ENCODE data around the gene DMPK.
"Not testable (repeated sequence)": the region's sequence is repeated elsewhere in the genome, so short reads cannot be mapped to it uniquely, and the experiment has no call there.

DMPK gene

GRCh38 chr19:45729800-45730290, 52.4 kb downstream of the DMPK start:
- Histone ChIP-seq H3K27me3 (ENCODE audit: insufficient read depth, low read depth) (no peaks in the 10 kb centered on the region), H3K36me3 (ENCODE audit: insufficient read depth) (no peaks in the 10 kb centered on the region), H4K20me1 (ENCODE audit: insufficient read depth) (no peaks in the 10 kb centered on the region), H3K27ac (peak overlapping the region; percentile 5; the same call in 1 of the 2 replicates), H3K4me3 (IDR thresholded peaks at IDR 0.05; ENCODE audit: insufficient read depth, low read depth, low read length) (no peak overlapping the region), H2AFZ (ENCODE audit: low read depth) (no peak overlapping the region), H3K79me2 (ENCODE audit: insufficient read depth, low read depth) (peaks cover 57% of the 10 kb centered on the region), H3K4me2 (peak overlapping the region; percentile 97), H3K4me1 (ENCODE audit: low read depth, poor library complexity, severe bottlenecking) (peaks cover 28% of the 10 kb centered on the region), H3K9ac (peak overlapping the region; percentile 56; the same call in 1 of the 2 replicates)
- no peak for TF ChIP-seq CTCF (conservative IDR thresholded peaks at IDR 0.05; ENCODE audit: low read depth, low read length)

- H3K27me3 ChIP-seq (ENCODE audit: insufficient read depth, low read depth); H2AFZ ChIP-seq (ENCODE audit: low read depth); H3K9ac ChIP-seq; H4K20me1 ChIP-seq (ENCODE audit: insufficient read depth); H3K27ac ChIP-seq; H3K36me3 ChIP-seq (ENCODE audit: insufficient read depth); H3K4me3 ChIP-seq (IDR thresholded peaks at IDR 0.05; ENCODE audit: insufficient read depth, low read depth, low read length); H3K4me2 ChIP-seq: not testable (repeated sequence)
- Histone ChIP-seq H3K4me1 (ENCODE audit: low read depth, poor library complexity, severe bottlenecking) (peaks cover 28% of the 10 kb centered on the region), H3K79me2 (ENCODE audit: insufficient read depth, low read depth) (peaks cover 68% of the 10 kb centered on the region)
These were observed 53.6 kb downstream of the DMPK start for GRCh38 chr19:45728683-45729082.

GRCh38 chr19:45720065-45720464, 62.2 kb downstream of the DMPK start:
- peaks cover 46% of the 10 kb centered on the region for H3K79me2 ChIP-seq (ENCODE audit: insufficient read depth, low read depth)
- H4K20me1 ChIP-seq (ENCODE audit: insufficient read depth); H3K4me3 ChIP-seq (IDR thresholded peaks at IDR 0.05; ENCODE audit: insufficient read depth, low read depth, low read length); H3K4me2 ChIP-seq; H3K27me3 ChIP-seq (ENCODE audit: insufficient read depth, low read depth); H3K27ac ChIP-seq; H3K36me3 ChIP-seq (ENCODE audit: insufficient read depth); H2AFZ ChIP-seq (ENCODE audit: low read depth); H3K9ac ChIP-seq: not testable (repeated sequence)
- H3K4me1 ChIP-seq (ENCODE audit: low read depth, poor library complexity, severe bottlenecking): peaks cover 26% of the 10 kb centered on the region

Measured in KMS-11 (cell line).